ENCODE results near the gene FGF14. TPM values are rescaled to one million over a fixed set of nuclear protein-coding genes. Genes with fewer than 3 reads are reported as not detected.

FGF14 gene
- total RNA-seq, 4 donors from 2014 or later, result 0.36 to 1.9 (median 0.45) TPM

- intact Hi-C loops (cut with DNase I; ENCODE audit: low total_unique reads), result no loop called here
- TF ChIP-seq POLR2A (IDR thresholded peaks at IDR 0.05) (no peak), CTCF (IDR thresholded peaks at IDR 0.05) (no peak)
- WGBS, 2 donors, result 74 to 90% methylated on average over 2 of the region's 2 CpGs
- H3K4me3 ChIP-seq (ENCODE audit: low read depth, poor library complexity, severe bottlenecking), result no peak overlapping the region
- no peak for DNase-seq (ENCODE audit: low spot score in 2 of 2)
Measured at GRCh38 chr13:101707659-101708058, 694.2 kb downstream of the FGF14 start.

GRCh38 chr13:101706651-101707050 lies 695.2 kb downstream of the FGF14 start:
- 37 to 44% methylated on average over 6 of the region's 6 CpGs for WGBS, 2 donors
- no peak overlapping the region for H3K4me3 ChIP-seq (ENCODE audit: low read depth, poor library complexity, severe bottlenecking)
- peak in 1 of 2 donors; percentile 62 for DNase-seq (ENCODE audit: low spot score in 2 of 2)
- intact Hi-C loops (cut with DNase I; ENCODE audit: low total_unique reads), result no loop called here
- TF ChIP-seq CTCF (IDR thresholded peaks at IDR 0.05), result no peak
- no peak for TF ChIP-seq POLR2A (IDR thresholded peaks at IDR 0.05)

- intact Hi-C loops (cut with DNase I; ENCODE audit: low total_unique reads), result no loop called here
- no peak for DNase-seq (ENCODE audit: low spot score in 2 of 2)
- TF ChIP-seq CTCF (IDR thresholded peaks at IDR 0.05) (no peak), POLR2A (IDR thresholded peaks at IDR 0.05) (no peak)
- 64 to 79% methylated on average over 3 of the region's 3 CpGs for WGBS, 2 donors
- H3K4me3 ChIP-seq (ENCODE audit: low read depth, poor library complexity, severe bottlenecking), result no peak overlapping the region
Measured at GRCh38 chr13:101703838-101704237, 698.0 kb downstream of the FGF14 start.

GRCh38 chr13:101703081-101703480 lies 698.8 kb downstream of the FGF14 start:
- TF ChIP-seq POLR2A (IDR thresholded peaks at IDR 0.05), result no peak
- no peak for TF ChIP-seq CTCF (IDR thresholded peaks at IDR 0.05)
- no peak overlapping the region for H3K4me3 ChIP-seq (ENCODE audit: low read depth, poor library complexity, severe bottlenecking)
- intact Hi-C loops (cut with DNase I; ENCODE audit: low total_unique reads), result no loop called here
- WGBS, 2 donors, result 91 to 93% methylated on average over 1 of the region's 1 CpG
- no peak for DNase-seq (ENCODE audit: low spot score in 2 of 2)

- H3K4me3 ChIP-seq (ENCODE audit: low read depth, poor library complexity, severe bottlenecking), result no peak overlapping the region
- 44 to 54% methylated on average over 3 of the region's 3 CpGs for WGBS, 2 donors
- intact Hi-C loops (cut with DNase I; ENCODE audit: low total_unique reads), result no loop called here
- DNase-seq (ENCODE audit: low spot score in 2 of 2), result peak in 1 of 2 donors; percentile 56
- TF ChIP-seq POLR2A (IDR thresholded peaks at IDR 0.05) (no peak), CTCF (IDR thresholded peaks at IDR 0.05) (no peak)
Measured at GRCh38 chr13:101700598-101700997, 701.2 kb downstream of the FGF14 start.

- H3K4me3 ChIP-seq (ENCODE audit: low read depth, poor library complexity, severe bottlenecking), result no peak overlapping the region
- TF ChIP-seq CTCF (IDR thresholded peaks at IDR 0.05) (no peak), POLR2A (IDR thresholded peaks at IDR 0.05) (no peak)
- DNase-seq (ENCODE audit: low spot score in 2 of 2), result no peak
- WGBS, 2 donors, result 39 to 46% methylated on average over 2 of the region's 2 CpGs
- intact Hi-C loops (cut with DNase I; ENCODE audit: low total_unique reads), result no loop called here
Measured at GRCh38 chr13:101698400-101698799, 703.4 kb downstream of the FGF14 start.

Measured in lower leg skin (tissue), 4 donors.